Activated T-helper 2 cell treated with anti-CD3 and anti-CD28 coated beads, Interferon-gamma antibody, Interleukin-2, Interleukin-4, amounts not matched to agents 10 μg/mL and 5 μg/mL and 100 μg/mL, durations not matched to agents 14 hours and 24 hours and 36 hours (primary cell): ENCODE results near the gene PLEKHM3. TPM values are rescaled to one million over a fixed set of nuclear protein-coding genes. Genes with fewer than 3 reads are reported as not detected.

Experiments used
- DNase-seq: peaks from one replicate; pipeline ENCODE4 v3.0.0; 2021; ENCODE audit warnings: low spot score
- H3K27ac Mint-ChIP-seq: one replicate; pipeline ENCODE4 v1.8.0; 2021; ENCODE audit warnings: mixed read lengths
- H3K27me3 Mint-ChIP-seq: one replicate; pipeline ENCODE4 v1.8.0; 2021; ENCODE audit warnings: low read depth, mixed read lengths
- H3K36me3 Mint-ChIP-seq: one replicate; pipeline ENCODE4 v1.8.0; 2021; ENCODE audit warnings: low read depth, mixed read lengths
- H3K4me1 Mint-ChIP-seq: one replicate; pipeline ENCODE4 v1.8.0; 2021; ENCODE audit warnings: low read depth, mixed read lengths
- H3K4me3 Mint-ChIP-seq: one replicate; pipeline ENCODE4 v1.8.0; 2021; ENCODE audit warnings: low read depth, mild to moderate bottlenecking, moderate library complexity, mixed read lengths
- H3K9me3 Mint-ChIP-seq: one replicate; pipeline ENCODE4 v1.8.0; 2021; ENCODE audit warnings: mixed read lengths
- intact Hi-C: fragments of 100-400 bp; cut with micrococcal nuclease; formaldehyde crosslinking; loops from one replicate; pipeline ENCODE4 v1.15.1; 2023
- total RNA-seq: library from RNA; stranded (reverse); gene quantifications from 2 replicates; pipeline ENCODE4 v1.2.3, GENCODE V29; 2022

PLEKHM3 gene
- total RNA-seq, 1 donor from 2014 or later = 7.1 TPM

DNA sequence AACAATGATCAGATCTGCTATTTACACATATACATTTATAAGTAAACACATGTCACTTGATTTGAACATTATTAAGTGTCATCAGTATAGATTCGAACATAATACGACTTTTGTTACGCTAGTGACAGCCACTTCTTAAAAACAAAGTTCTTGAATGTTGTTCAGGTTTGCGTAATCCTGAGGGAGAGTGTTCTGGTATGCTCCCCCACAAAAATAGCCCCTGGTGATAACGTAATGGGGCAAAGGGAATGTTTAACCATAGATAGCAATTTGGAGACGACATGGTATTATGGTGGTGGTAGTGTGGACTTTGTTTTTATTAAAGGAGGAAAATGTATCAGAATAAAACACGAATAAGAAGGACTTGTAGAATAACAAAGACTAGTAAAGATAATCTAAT, 90.6 kb downstream of the PLEKHM3 start:
- no peak for DNase-seq
- Mint-ChIP-seq H3K9me3 (no peaks in the 10 kb centered on the region), H3K36me3 (no peaks in the 10 kb centered on the region), H3K27me3 (no peaks in the 10 kb centered on the region), H3K27ac (no peak overlapping the region), H3K4me3 (no peak overlapping the region), H3K4me1 (no peaks in the 10 kb centered on the region)
- intact Hi-C loops = no loop called here

DNA sequence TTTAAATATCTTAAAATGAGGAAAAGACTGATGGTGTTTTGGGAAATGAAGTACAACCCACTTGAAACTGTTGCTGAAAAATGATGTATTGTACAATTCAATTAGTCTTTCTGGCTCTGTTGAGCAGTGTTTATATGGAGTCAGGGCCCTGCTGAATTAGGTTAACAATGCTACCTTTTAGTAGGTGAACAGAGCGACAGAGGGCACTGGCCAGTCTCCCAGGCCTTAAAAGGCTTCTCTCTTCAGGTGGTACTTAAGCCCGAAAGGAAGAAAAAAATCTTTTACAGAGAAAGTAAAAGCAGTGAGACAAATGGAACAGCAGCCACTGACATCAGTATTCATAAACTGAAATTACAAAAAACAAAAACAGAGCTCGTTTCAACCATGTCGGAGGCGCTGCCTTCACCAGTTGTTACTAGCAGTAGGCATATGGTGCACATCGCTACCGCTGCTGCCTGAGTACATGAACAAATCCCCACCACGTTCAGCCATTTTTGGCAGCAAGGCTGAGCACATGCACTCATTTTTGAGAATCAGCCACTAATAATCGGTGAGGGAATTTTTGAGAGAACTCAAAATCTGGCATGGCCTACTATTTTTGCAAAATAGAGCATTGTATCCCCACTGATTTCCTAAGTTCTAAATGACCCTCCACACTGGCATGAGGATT, 91.8 kb downstream of the PLEKHM3 start:
- no peaks in the 10 kb centered on the region for H3K4me1 Mint-ChIP-seq
- no peak overlapping the region for H3K4me3 Mint-ChIP-seq
- no peaks in the 10 kb centered on the region for H3K36me3 Mint-ChIP-seq
- no peak for DNase-seq
- intact Hi-C loops = no loop called here
- no peak overlapping the region for H3K27ac Mint-ChIP-seq
- no peaks in the 10 kb centered on the region for H3K27me3 Mint-ChIP-seq
- no peaks in the 10 kb centered on the region for H3K9me3 Mint-ChIP-seq

GRCh38 chr2:207932106-207932505, 93.2 kb downstream of the PLEKHM3 start:
- no peaks in the 10 kb centered on the region for H3K4me1 Mint-ChIP-seq
- DNase-seq = no peak

GRCh38 chr2:207930747-207931146, 94.6 kb downstream of the PLEKHM3 start:
- Mint-ChIP-seq H3K4me3 (no peak overlapping the region), H3K9me3 (no peaks in the 10 kb centered on the region), H3K4me1 (no peaks in the 10 kb centered on the region), H3K27ac (no peak overlapping the region), H3K27me3 (no peaks in the 10 kb centered on the region), H3K36me3 (no peaks in the 10 kb centered on the region)
- no peak for DNase-seq
- intact Hi-C loops = no loop called here

More at GRCh38 chr2:207932106-207932505, 93.2 kb downstream of the PLEKHM3 start:
- no peak overlapping the region for H3K27ac Mint-ChIP-seq
- H3K36me3 Mint-ChIP-seq = no peaks in the 10 kb centered on the region
- no peak overlapping the region for H3K4me3 Mint-ChIP-seq
- no peaks in the 10 kb centered on the region for H3K9me3 Mint-ChIP-seq
- intact Hi-C loops = no loop called here
- H3K27me3 Mint-ChIP-seq = no peaks in the 10 kb centered on the region

DNA sequence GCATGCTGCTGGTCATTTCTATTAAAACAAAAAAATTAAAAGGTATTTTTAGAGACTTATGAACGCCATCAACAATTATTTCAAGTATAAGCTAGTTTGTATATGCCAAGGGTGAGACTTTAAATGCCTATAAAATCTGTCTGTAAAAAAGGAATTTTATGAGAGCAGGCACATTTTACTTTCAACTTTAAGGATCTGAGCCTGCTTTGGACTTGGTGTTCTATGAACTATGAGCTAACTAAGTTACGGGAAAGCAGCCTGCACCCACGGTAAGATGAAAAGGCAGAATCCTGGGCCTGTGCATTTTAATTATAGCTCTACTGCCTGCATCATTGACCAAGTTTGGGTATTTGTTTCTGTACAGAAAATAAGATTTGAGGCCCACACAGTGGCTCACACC, 95.4 kb downstream of the PLEKHM3 start:
- Mint-ChIP-seq H3K36me3 (no peaks in the 10 kb centered on the region), H3K27me3 (no peaks in the 10 kb centered on the region), H3K27ac (no peak overlapping the region), H3K9me3 (no peaks in the 10 kb centered on the region), H3K4me1 (no peaks in the 10 kb centered on the region), H3K4me3 (no peak overlapping the region)
- no peak for DNase-seq
- intact Hi-C loops = no loop called here

- no peaks in the 10 kb centered on the region for H3K27me3 Mint-ChIP-seq
- H3K4me1 Mint-ChIP-seq = no peaks in the 10 kb centered on the region
- H3K9me3 Mint-ChIP-seq = no peaks in the 10 kb centered on the region
- no peak overlapping the region for H3K4me3 Mint-ChIP-seq
- no peak overlapping the region for H3K27ac Mint-ChIP-seq
- intact Hi-C loops = no loop called here
- H3K36me3 Mint-ChIP-seq = no peaks in the 10 kb centered on the region
- DNase-seq = no peak
These were observed 97.2 kb downstream of the PLEKHM3 start for GRCh38 chr2:207928079-207928478.

DNA sequence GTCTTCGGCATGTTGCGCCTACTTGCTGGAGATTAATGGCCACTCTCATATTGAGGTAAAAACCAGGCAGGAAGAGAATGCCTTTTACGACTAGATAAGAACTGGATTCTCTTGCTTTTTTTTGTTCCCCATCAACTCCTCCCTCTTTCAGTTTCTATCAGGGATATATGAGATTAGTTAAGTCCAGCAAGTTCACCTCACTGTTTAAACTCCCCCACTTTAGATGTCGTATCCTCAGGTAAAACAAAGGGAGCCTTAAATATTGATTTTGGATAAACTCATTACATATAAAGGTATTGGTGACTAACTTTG, 98.4 kb downstream of the PLEKHM3 start:
- H3K36me3 Mint-ChIP-seq = no peaks in the 10 kb centered on the region
- no peak overlapping the region for H3K4me3 Mint-ChIP-seq
- intact Hi-C loops = no loop called here
- no peaks in the 10 kb centered on the region for H3K4me1 Mint-ChIP-seq
- H3K27me3 Mint-ChIP-seq = no peaks in the 10 kb centered on the region
- DNase-seq = no peak
- H3K27ac Mint-ChIP-seq = no peak overlapping the region
- H3K9me3 Mint-ChIP-seq = no peaks in the 10 kb centered on the region

DNA sequence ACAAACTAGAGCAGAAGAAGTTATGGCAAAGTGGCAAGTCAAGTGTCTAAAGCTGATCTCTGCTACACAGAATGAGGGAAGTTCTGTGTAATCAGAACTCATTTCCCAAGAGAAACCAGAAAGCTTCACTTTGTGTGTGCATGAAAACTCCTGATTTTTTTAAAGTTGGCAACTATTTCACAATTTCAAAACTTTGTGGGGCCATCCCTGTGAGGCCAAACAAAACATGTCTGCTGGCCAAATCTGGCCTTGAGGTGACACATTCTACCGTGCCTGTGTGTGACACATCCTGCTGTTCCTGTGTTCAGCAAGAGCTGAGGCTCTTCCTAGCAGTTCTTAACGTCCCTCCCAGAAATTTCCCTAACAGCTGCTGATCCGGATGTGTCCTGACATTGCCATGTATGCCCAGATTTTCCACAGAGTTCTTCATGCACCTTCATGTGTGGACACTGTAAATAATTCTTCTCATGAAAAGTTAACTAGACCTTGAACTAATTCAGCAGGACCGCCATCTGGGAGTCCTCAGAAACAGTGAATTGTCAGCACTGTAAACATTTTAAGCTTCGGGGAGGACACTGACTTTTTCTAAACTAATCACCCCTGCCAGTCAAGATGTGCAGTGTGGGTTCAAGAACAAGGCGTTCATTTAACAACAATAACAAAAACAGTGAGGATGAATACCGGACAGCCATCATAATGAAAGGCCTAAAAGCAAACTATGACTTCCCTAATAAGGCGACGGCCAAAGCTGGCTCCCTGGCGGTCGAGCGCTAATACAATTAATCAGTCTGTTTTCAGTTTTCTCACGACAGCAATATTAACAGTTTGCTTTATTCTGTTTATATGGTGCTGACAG, 99.0 kb downstream of the PLEKHM3 start:
- no peak overlapping the region for H3K4me3 Mint-ChIP-seq
- DNase-seq = no peak
- no peaks in the 10 kb centered on the region for H3K4me1 Mint-ChIP-seq
- no peaks in the 10 kb centered on the region for H3K36me3 Mint-ChIP-seq
- no peak overlapping the region for H3K27ac Mint-ChIP-seq
- no peaks in the 10 kb centered on the region for H3K9me3 Mint-ChIP-seq
- intact Hi-C loops = no loop called here
- no peaks in the 10 kb centered on the region for H3K27me3 Mint-ChIP-seq

DNA sequence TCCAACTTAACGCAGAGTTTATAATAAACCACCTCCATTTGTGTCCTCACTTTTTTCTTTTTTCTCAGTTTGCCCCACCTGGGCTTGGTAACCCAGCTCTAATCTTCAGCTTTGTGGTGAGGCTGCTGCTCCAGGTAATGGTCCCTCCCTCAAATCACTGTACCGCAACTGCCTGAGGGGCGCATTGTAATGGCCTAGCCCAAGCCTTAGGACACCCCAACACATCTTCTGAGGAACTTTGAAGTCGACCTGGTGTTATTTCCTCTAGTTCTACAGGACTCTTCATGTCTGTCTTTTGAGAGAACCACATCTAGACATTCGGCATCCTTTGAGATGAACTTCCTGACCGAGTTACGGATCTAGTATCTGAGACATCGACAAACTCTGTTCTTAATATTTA, 99.7 kb downstream of the PLEKHM3 start:
- Mint-ChIP-seq H3K4me3 (no peak overlapping the region), H3K4me1 (no peaks in the 10 kb centered on the region), H3K9me3 (no peaks in the 10 kb centered on the region), H3K36me3 (no peaks in the 10 kb centered on the region), H3K27ac (no peak overlapping the region), H3K27me3 (no peaks in the 10 kb centered on the region)
- intact Hi-C loops = no loop called here
- no peak for DNase-seq

DNA sequence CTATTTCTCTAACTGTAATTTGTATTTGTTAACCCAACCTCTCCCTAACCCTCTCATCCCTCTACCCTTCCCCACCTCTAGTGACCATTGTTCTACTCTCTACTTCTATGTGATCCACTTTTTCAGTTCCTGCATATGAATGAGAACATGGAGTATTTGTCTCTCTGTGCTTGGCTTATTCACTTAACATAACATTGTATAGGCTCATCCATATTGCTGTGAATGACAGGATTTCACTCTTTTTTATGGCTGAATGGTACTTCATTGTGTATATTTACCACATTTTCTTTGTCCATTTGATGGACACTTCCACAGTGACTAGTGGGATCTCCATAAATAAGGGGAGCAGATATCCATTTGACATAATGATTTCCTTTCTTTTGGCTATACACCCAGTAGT, 103.7 kb downstream of the PLEKHM3 start:
- no peak for DNase-seq
- H3K27me3 Mint-ChIP-seq = no peaks in the 10 kb centered on the region

DNA sequence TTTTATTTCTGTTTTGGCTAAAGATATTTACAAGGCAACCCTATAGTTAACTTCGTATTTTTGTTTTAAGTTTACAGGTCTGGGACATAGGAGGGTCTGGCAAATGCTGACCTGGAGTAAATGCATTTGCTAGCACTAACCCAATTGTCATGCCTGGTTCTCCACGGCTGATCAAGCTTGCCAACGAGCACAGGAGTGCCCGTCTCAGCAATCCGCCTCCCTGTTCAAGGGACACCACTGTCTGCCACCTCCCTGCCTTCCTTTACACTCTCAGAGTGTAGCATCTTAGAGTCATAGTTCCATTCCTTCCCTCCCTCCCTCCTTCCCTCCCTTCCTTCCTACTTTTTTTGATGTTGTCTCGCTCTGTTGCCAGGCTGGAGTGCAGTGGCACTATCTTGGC, 104.6 kb downstream of the PLEKHM3 start:
- H3K27ac Mint-ChIP-seq = no peak overlapping the region
- H3K36me3 Mint-ChIP-seq = no peaks in the 10 kb centered on the region

More for the DNA sequence above, 103.7 kb downstream of the PLEKHM3 start:
- no peak overlapping the region for H3K4me3 Mint-ChIP-seq
- H3K27ac Mint-ChIP-seq = no peak overlapping the region
- intact Hi-C loops = no loop called here
- no peaks in the 10 kb centered on the region for H3K4me1 Mint-ChIP-seq
- H3K36me3 Mint-ChIP-seq = no peaks in the 10 kb centered on the region
- H3K9me3 Mint-ChIP-seq = no peaks in the 10 kb centered on the region

DNA sequence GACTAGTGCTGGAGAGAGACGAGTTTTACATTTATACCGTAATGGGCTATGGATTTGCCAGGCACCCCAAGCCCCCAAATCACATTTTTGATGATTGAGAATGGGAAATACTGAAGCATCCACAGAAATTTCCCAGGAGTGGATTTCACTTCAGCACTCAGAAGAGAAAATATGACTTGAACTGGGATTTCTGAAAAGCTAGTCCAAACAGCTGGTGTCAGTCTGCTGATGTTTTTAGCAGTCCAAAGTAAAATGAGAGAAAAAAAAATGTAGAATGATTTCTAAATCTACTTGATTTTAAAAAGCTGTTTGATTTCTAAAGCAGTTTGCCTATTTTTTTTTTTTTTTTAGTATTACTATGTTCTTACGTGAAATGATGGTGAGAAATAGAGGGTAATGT, 105.0 kb downstream of the PLEKHM3 start:
- no peaks in the 10 kb centered on the region for H3K9me3 Mint-ChIP-seq
- no peak overlapping the region for H3K4me3 Mint-ChIP-seq
- H3K4me1 Mint-ChIP-seq = no peaks in the 10 kb centered on the region
- H3K27ac Mint-ChIP-seq = no peak overlapping the region
- no peak for DNase-seq
- H3K27me3 Mint-ChIP-seq = no peaks in the 10 kb centered on the region
- intact Hi-C loops = no loop called here
- H3K36me3 Mint-ChIP-seq = no peaks in the 10 kb centered on the region

More for the DNA sequence above, 104.6 kb downstream of the PLEKHM3 start:
- Mint-ChIP-seq H3K4me1 (no peaks in the 10 kb centered on the region), H3K27me3 (no peaks in the 10 kb centered on the region), H3K9me3 (no peaks in the 10 kb centered on the region), H3K4me3 (no peak overlapping the region)
- no peak for DNase-seq
- intact Hi-C loops = no loop called here

- Mint-ChIP-seq H3K4me1 (no peaks in the 10 kb centered on the region), H3K27ac (no peak overlapping the region), H3K9me3 (no peaks in the 10 kb centered on the region), H3K36me3 (no peaks in the 10 kb centered on the region), H3K27me3 (no peaks in the 10 kb centered on the region), H3K4me3 (no peak overlapping the region)
- intact Hi-C loops = no loop called here
- DNase-seq = no peak
These were observed 106.0 kb downstream of the PLEKHM3 start for GRCh38 chr2:207919164-207919919.
